ENCODE data around the gene PITHD1.

- TF ChIP-seq ESRRG (CRISPR knock-in tag; IDR thresholded peaks at IDR 0.05) = no peak
- TF ChIP-seq SNAI2 (CRISPR knock-in tag; IDR thresholded peaks at IDR 0.05) = no peak
- no peak for TF ChIP-seq RARB (CRISPR knock-in tag; IDR thresholded peaks at IDR 0.05)
- TF ChIP-seq GLIS3 (CRISPR knock-in tag; IDR thresholded peaks at IDR 0.05) = no peak
- no peak for TF ChIP-seq ARNTL (CRISPR knock-in tag; IDR thresholded peaks at IDR 0.05; ENCODE audit: borderline replicate concordance, low read depth)
- no peak for TF ChIP-seq ZNF565 (CRISPR knock-in tag; conservative IDR thresholded peaks at IDR 0.05; ENCODE audit: low read depth)
Measured at GRCh38 chr1:23801876-23802275, 23.7 kb downstream of the PITHD1 start.

Data from SK-N-SH treated with all-trans-retinoic acid at 6 μM for 48 hours (cell line).